HUES48 (cell line): Measurements from ENCODE around the gene UQCRH.

ENCODE experiments used
- H3K27ac ChIP-seq: one replicate; pipeline ENCODE4 v1.7.0; 2013; ENCODE audit warnings: low read depth, low read length, inconsistent platforms
- H3K27me3 ChIP-seq: 2 replicates; pipeline ENCODE4 v1.6.1; 2013; ENCODE audit warnings: mild to moderate bottlenecking, low read length; ENCODE audit not compliant: control insufficient read depth, insufficient read depth
- H3K36me3 ChIP-seq: 2 replicates; pipeline ENCODE4 v1.6.1; 2013; ENCODE audit warnings: low read length; ENCODE audit not compliant: control insufficient read depth, insufficient read depth
- H3K4me1 ChIP-seq: 2 replicates; pipeline ENCODE4 v1.6.1; 2013; ENCODE audit warnings: mild to moderate bottlenecking, low read length; ENCODE audit not compliant: control insufficient read depth, insufficient read depth
- H3K4me3 ChIP-seq: 2 replicates; pipeline ENCODE4 v1.5.1; 2013; ENCODE audit warnings: mild to moderate bottlenecking, low read depth, low read length
- H3K9ac ChIP-seq: 2 replicates; pipeline ENCODE4 v1.6.1; 2013; ENCODE audit warnings: mild to moderate bottlenecking, low read depth, low read length, moderate library complexity
- H3K9me3 ChIP-seq: 2 replicates; pipeline ENCODE4 v1.6.1; 2013; ENCODE audit warnings: low read length; ENCODE audit not compliant: control insufficient read depth, insufficient read depth

The UQCRH gene

GRCh38 chr1:46280092-46280491 is 23.4 kb upstream of the UQCRH start:
- H3K9me3 ChIP-seq = no peaks in the 10 kb centered on the region
- no peak overlapping the region for H3K27ac ChIP-seq
- no peak overlapping the region for H3K4me3 ChIP-seq
- H3K4me1 ChIP-seq = no peaks in the 10 kb centered on the region
- H3K9ac ChIP-seq = no peak overlapping the region
- H3K27me3 ChIP-seq = no peaks in the 10 kb centered on the region
- peaks cover 85% of the 10 kb centered on the region for H3K36me3 ChIP-seq

DNA sequence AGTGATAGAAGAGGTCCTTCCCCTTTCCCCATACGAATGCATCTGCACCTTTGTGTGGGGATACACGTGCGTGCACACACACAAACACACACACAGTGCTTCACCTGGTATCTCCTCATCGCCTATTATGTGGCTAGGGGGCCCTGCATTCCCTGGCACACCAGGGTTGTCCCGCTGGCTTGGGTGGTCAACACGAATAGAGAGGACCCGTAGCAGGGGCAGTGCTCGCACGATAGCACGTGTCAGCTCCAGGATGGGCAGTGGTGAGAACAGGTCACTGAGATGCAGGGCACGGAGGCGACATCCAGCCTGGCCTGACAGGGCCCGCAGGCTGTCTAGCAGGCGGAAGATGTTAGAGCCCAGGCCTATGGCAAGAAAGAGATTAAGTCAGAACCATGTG is 22.5 kb upstream of the UQCRH start:
- H3K9me3 ChIP-seq = no peaks in the 10 kb centered on the region
- no peaks in the 10 kb centered on the region for H3K27me3 ChIP-seq
- H3K4me3 ChIP-seq = no peak overlapping the region
- peaks cover 85% of the 10 kb centered on the region for H3K36me3 ChIP-seq
- no peaks in the 10 kb centered on the region for H3K4me1 ChIP-seq
- no peak overlapping the region; the same call in 1 of the 2 replicates for H3K9ac ChIP-seq
- no peak overlapping the region for H3K27ac ChIP-seq

DNA sequence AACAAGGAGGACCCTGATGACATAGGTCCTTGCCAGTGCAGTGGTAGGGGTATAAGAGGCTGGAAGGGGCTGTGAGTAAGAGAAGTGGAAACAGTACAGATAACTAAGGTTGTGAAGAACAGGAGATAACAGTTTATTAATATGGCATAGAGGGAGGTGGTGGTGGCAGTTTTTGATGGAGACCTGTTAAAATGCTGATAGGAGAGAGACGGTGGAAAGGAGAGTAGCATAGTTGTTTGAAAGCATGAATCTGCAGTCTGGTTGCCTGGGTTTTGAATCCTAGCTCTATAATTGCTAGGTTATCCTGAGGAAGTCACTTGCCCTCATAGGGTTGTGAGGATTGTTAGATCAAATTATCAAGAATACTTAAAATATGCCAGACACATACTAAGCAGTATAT is 19.4 kb upstream of the UQCRH start:
- Histone ChIP-seq H3K4me1 (no peaks in the 10 kb centered on the region), H3K9me3 (no peaks in the 10 kb centered on the region), H3K9ac (no peak overlapping the region), H3K27ac (no peak overlapping the region), H3K4me3 (no peak overlapping the region), H3K27me3 (no peaks in the 10 kb centered on the region), H3K36me3 (peaks cover 66% of the 10 kb centered on the region)

GRCh38 chr1:46284597-46285564 is 18.6 kb upstream of the UQCRH start:
- no peak overlapping the region for H3K9ac ChIP-seq
- H3K4me3 ChIP-seq = no peak overlapping the region
- H3K4me1 ChIP-seq = no peaks in the 10 kb centered on the region
- no peaks in the 10 kb centered on the region for H3K27me3 ChIP-seq
- peaks cover 61% of the 10 kb centered on the region for H3K36me3 ChIP-seq
- no peak overlapping the region for H3K27ac ChIP-seq
- H3K9me3 ChIP-seq = no peaks in the 10 kb centered on the region

GRCh38 chr1:46285730-46286477 is 17.6 kb upstream of the UQCRH start:
- H3K4me1 ChIP-seq = no peaks in the 10 kb centered on the region
- H3K9ac ChIP-seq = no peak overlapping the region
- H3K27ac ChIP-seq = peak overlapping the region; percentile 56
- H3K27me3 ChIP-seq = no peaks in the 10 kb centered on the region
- no peak overlapping the region for H3K4me3 ChIP-seq
- H3K36me3 ChIP-seq = peaks cover 52% of the 10 kb centered on the region
- H3K9me3 ChIP-seq = no peaks in the 10 kb centered on the region

- Histone ChIP-seq H3K27ac (peak overlapping the region; percentile 26), H3K36me3 (peaks cover 44% of the 10 kb centered on the region), H3K4me3 (no peak overlapping the region), H3K27me3 (no peaks in the 10 kb centered on the region), H3K4me1 (no peaks in the 10 kb centered on the region), H3K9ac (no peak overlapping the region), H3K9me3 (no peaks in the 10 kb centered on the region)
These were observed 14.9 kb upstream of the UQCRH start for GRCh38 chr1:46288485-46289133.

DNA sequence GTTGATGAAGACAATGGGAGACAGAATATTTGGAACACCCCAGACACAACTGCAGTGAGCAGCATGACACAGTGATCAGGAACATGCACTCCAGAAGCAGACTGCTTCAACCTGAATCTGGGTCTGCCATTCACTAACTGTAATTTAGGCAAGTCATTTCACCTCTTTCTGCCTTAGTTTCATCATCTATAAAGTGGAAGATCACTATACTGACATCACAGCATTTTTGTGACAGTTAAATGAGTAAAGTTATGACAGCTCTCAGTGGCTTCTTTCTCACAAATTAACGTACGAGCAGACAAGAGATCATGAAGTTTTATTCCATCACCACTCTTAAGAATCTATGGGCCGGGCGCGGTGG is 14.4 kb upstream of the UQCRH start:
- H3K27ac ChIP-seq = no peak overlapping the region
- H3K9me3 ChIP-seq = no peaks in the 10 kb centered on the region
- peaks cover 44% of the 10 kb centered on the region for H3K36me3 ChIP-seq
- no peak overlapping the region for H3K9ac ChIP-seq
- no peak overlapping the region for H3K4me3 ChIP-seq
- no peaks in the 10 kb centered on the region for H3K27me3 ChIP-seq
- H3K4me1 ChIP-seq = no peaks in the 10 kb centered on the region

- H3K9ac ChIP-seq = no peak overlapping the region
- H3K27me3 ChIP-seq = no peaks in the 10 kb centered on the region
- no peak overlapping the region for H3K27ac ChIP-seq
- H3K4me3 ChIP-seq = no peak overlapping the region
- peaks cover 40% of the 10 kb centered on the region for H3K36me3 ChIP-seq
- no peaks in the 10 kb centered on the region for H3K9me3 ChIP-seq
- no peaks in the 10 kb centered on the region for H3K4me1 ChIP-seq
These were observed 13.5 kb upstream of the UQCRH start for GRCh38 chr1:46289976-46290375.

- Histone ChIP-seq H3K27me3 (no peaks in the 10 kb centered on the region), H3K27ac (no peak overlapping the region), H3K36me3 (peaks cover 42% of the 10 kb centered on the region), H3K4me3 (no peak overlapping the region), H3K9me3 (no peaks in the 10 kb centered on the region), H3K4me1 (peaks cover 14% of the 10 kb centered on the region), H3K9ac (no peak overlapping the region)
These were observed 8.2 kb upstream of the UQCRH start for GRCh38 chr1:46295306-46295705.

- H3K9me3 ChIP-seq = no peaks in the 10 kb centered on the region
- peaks cover 37% of the 10 kb centered on the region for H3K36me3 ChIP-seq
- H3K27me3 ChIP-seq = no peaks in the 10 kb centered on the region
- peaks cover 22% of the 10 kb centered on the region for H3K4me1 ChIP-seq
- no peak overlapping the region for H3K9ac ChIP-seq
- H3K4me3 ChIP-seq = no peak overlapping the region
- peak overlapping the region; percentile 29 for H3K27ac ChIP-seq
These were observed 5.1 kb upstream of the UQCRH start for GRCh38 chr1:46298387-46298786.
